Measurements from ENCODE around the gene TOP2B. TPM values are rescaled to one million over a fixed set of nuclear protein-coding genes. Genes with fewer than 3 reads are reported as not detected.

Gene TOP2B, protein sequence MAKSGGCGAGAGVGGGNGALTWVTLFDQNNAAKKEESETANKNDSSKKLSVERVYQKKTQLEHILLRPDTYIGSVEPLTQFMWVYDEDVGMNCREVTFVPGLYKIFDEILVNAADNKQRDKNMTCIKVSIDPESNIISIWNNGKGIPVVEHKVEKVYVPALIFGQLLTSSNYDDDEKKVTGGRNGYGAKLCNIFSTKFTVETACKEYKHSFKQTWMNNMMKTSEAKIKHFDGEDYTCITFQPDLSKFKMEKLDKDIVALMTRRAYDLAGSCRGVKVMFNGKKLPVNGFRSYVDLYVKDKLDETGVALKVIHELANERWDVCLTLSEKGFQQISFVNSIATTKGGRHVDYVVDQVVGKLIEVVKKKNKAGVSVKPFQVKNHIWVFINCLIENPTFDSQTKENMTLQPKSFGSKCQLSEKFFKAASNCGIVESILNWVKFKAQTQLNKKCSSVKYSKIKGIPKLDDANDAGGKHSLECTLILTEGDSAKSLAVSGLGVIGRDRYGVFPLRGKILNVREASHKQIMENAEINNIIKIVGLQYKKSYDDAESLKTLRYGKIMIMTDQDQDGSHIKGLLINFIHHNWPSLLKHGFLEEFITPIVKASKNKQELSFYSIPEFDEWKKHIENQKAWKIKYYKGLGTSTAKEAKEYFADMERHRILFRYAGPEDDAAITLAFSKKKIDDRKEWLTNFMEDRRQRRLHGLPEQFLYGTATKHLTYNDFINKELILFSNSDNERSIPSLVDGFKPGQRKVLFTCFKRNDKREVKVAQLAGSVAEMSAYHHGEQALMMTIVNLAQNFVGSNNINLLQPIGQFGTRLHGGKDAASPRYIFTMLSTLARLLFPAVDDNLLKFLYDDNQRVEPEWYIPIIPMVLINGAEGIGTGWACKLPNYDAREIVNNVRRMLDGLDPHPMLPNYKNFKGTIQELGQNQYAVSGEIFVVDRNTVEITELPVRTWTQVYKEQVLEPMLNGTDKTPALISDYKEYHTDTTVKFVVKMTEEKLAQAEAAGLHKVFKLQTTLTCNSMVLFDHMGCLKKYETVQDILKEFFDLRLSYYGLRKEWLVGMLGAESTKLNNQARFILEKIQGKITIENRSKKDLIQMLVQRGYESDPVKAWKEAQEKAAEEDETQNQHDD (N-terminal part only)
- polyA plus RNA-seq: 46.0 TPM

DNA sequence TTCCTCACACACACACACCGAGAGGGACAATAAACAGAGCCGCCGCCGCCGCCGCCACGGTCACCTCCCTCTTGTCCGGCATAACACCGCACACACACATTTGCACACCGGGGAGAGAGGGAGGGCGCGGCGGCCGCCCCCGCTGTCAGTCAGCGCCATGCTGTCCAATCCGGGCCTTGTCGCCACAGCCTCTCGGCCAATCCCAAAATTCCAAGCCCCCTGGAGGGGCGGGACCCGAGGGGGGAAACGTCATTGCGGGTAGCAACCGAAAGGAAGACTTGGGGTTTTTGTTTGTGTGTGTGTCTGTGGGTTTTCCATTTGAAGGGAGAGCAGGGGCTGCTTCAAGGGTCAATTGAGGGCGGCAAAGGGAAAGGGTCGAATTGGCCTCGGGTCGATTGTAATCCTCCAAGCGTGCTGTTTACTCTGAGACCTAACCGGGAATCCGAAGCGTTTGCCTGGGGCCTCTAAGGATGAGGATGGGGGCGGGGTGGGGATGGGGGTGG is at the start of gene TOP2B:
TOP2B (minus strand) TSS at position 96 of the 503 bp plus-strand sequence. CDS start 610 bp downstream, outside the sequence.
- Mint-ChIP-seq H3K27me3 (no peaks in the 10 kb centered on the region), H3K36me3 (no peaks in the 10 kb centered on the region), H3K27ac (peak within 1 kb of the TSS; percentile 98 to 99 (median 99)), H3K9me3 (no peaks in the 10 kb centered on the region), H3K4me3 (peak within 1 kb of the TSS; percentile 96 to 100 (median 100)), H3K4me1 (peaks cover 33 to 45% (median 37%) of the 10 kb centered on the region in 3 donors)

DNA sequence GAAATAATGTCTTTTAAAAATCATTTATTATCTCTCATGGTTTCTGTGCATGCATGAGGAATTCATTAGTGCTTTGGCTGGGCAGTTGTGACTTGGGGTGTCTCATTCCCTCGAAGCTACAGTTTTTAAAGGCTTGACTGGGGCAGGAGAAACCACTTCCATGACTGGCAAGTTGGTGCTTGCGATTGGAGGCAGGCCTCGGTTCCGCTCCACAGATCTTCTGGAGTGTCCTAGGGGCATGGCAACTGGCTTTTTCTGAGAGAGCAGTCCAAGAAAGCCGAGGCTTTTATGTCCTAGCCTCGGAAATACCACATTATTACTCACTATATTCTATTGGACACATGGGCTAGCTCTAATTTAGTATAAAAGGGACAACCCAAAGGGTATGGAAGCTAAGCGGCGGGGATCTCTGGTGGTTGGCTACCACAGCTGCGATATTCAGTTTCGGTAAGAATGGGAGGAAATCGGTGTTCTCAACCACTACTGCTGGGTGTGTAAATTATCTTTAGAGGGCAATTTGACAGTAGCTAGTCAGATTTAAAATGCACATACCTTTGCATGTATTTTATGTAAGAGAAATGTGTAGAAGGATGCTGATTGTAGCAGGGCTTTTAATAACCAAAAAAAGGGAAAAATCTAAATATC is 48.8 kb upstream of the TOP2B start:
- Mint-ChIP-seq H3K4me3 (no peak overlapping the region), H3K27ac (peak overlapping the region in 1 of 3 donors; percentile 20), H3K27me3 (no peaks in the 10 kb centered on the region), H3K9me3 (no peaks in the 10 kb centered on the region), H3K36me3 (peaks cover 5% of the 10 kb centered on the region), H3K4me1 (peaks cover 0 to 3% (median 0%) of the 10 kb centered on the region in 3 donors)

DNA sequence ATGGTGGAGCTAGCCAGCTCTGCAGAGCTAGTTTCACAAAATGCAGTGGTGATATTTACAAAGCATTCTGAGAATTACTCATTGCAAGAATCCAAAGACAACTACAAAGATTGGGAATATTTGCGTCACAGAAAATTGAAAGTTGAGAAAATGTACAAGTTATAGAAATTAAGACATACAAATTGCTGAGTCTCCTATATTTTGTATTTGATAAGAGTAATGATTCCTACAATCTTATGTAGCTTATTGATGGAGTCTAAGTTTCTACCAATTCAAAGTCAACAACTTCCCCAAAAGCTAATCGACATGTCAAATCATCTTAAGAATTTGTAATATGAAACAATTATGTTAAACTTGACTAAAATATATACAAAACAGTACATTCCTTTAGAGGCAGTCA is 46.4 kb upstream of the TOP2B start:
- H3K27ac Mint-ChIP-seq: no peak overlapping the region
- H3K4me3 Mint-ChIP-seq: no peak overlapping the region
- H3K9me3 Mint-ChIP-seq: no peaks in the 10 kb centered on the region
- peaks cover 7% of the 10 kb centered on the region for H3K27me3 Mint-ChIP-seq
- peaks cover 0 to 3% (median 0%) of the 10 kb centered on the region in 3 donors for H3K4me1 Mint-ChIP-seq
- H3K36me3 Mint-ChIP-seq: no peaks in the 10 kb centered on the region

DNA sequence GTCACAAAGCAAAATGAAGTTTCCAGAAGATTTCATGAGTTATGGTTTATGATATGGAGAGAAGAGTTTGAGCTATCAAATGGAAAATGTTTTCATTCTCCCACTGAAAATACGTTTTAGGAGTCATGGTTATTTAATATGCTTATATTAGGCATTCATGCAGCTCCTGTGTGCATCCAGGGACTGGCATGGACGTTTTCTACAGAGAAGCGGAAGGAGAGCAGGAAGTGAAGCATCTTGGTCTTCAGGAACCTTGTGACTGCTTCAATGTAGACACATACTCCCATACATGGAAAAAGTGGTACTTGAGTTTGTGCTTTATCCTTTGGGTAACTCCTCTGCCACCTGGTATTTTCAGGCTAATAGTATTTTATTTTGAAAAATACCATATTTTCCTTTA is 43.3 kb upstream of the TOP2B start:
- Mint-ChIP-seq H3K4me3 (no peak overlapping the region), H3K27ac (no peak overlapping the region), H3K36me3 (peaks cover 3% of the 10 kb centered on the region), H3K4me1 (no peaks in the 10 kb centered on the region), H3K9me3 (no peaks in the 10 kb centered on the region), H3K27me3 (peaks cover 12% of the 10 kb centered on the region)

DNA sequence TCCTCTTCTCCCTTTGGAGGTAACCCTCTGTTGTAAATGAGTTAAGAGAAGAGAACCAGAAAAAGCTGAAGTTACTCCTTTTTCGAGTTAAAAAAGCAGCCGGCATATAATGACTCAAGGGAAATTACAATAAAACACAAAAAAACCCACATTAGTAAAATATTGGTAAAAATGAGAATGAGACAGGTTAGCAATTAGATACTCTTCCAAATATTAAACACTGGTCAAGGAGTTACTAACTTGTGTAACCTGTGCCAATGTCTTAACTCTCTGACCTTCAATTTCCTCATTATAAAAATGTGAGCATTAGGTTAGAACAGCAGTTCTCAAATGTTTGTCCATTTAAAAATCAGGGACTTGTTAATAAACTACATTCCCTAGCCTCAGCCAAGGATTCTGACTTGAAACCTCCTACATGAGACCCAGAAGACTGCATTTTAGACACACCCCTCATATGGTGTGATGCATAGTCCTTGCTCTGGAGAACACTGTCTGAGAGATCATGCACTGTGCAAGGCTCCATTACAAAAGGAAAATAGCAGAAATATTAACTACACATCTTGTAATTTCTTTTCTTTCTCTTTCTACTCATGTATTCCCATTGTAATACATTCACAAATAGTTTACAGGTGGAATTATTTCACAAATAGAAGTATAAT is 42.7 kb upstream of the TOP2B start:
- Mint-ChIP-seq H3K4me3 (no peak overlapping the region), H3K36me3 (peaks cover 3% of the 10 kb centered on the region), H3K9me3 (no peaks in the 10 kb centered on the region), H3K4me1 (no peaks in the 10 kb centered on the region), H3K27ac (no peak overlapping the region), H3K27me3 (peaks cover 15% of the 10 kb centered on the region)

DNA sequence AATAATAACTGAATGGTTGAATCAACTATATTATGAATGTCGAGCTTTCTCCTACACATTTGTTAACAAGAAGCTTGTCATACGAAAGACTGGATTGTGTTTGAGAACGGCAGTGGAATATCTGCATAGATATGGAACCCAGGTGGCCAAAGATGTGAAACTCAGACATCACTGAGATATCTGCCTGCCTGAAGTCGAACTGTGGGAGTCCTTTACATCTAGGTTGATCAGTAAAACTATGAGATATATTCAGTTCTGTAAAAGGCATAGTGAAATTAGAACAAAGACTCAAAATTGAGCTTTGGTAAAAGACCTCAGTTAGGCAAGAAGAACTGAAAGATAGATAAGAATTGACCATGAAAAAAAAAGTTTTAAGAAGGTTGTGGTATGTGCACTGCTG is 41.5 kb upstream of the TOP2B start:
- H3K36me3 Mint-ChIP-seq: peaks cover 3% of the 10 kb centered on the region
- H3K4me1 Mint-ChIP-seq: no peaks in the 10 kb centered on the region
- no peak overlapping the region for H3K27ac Mint-ChIP-seq
- no peaks in the 10 kb centered on the region for H3K9me3 Mint-ChIP-seq
- peaks cover 15% of the 10 kb centered on the region for H3K27me3 Mint-ChIP-seq
- H3K4me3 Mint-ChIP-seq: no peak overlapping the region

DNA sequence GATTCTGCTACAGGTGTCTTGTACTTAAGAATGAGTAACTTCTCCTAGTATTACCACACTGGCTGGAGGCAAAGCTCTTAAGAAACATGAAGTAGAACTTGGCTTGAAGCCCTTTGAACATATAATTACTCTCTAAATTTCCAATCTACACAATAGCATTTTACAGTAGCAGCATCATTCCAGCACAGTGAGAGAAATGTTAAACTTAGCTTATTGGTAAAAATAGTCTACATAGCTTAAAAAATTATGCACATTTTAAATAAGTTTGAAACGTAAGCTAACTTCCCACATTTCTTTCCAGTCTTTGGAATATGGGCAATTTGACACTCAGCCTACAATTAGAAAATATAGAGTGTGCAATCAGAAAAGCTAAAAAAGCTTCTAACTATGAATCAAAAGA is 32.8 kb upstream of the TOP2B start:
- H3K27ac Mint-ChIP-seq: no peak overlapping the region
- no peaks in the 10 kb centered on the region for H3K36me3 Mint-ChIP-seq
- no peak overlapping the region for H3K4me3 Mint-ChIP-seq
- no peaks in the 10 kb centered on the region for H3K4me1 Mint-ChIP-seq
- no peaks in the 10 kb centered on the region for H3K27me3 Mint-ChIP-seq
- no peaks in the 10 kb centered on the region for H3K9me3 Mint-ChIP-seq

DNA sequence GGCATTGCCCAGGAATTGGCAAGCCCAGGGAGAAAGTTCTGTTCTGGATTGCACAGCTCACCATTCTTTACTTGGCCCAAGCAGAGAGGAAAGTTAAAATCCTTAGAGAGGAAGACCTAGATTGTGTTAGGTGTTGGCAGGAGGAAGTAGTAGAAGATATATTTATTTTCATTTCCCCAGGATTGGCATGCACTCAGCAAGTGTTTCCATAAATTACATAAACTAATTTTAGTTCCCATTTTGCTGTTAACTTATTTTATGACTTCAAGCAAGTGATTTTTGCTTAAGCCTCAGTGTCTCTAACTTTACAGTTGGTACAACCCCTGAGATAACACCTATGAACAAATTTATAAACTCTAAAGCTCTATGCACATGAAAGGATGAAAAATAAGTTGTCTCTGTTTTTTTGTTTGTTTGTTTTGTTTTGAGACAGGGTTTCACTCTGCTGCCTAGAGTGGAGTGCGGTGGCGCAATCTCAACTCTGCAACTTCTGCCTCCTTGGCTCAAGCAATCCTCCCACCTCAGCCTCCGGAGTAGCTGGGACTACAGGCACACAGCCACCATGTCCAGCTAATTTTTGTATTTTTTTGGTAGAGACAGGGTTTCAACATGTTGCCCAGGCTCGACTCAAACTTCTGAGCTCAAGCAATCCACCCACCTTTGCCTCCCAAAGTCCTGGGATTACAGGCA is 31.2 kb upstream of the TOP2B start:
- H3K36me3 Mint-ChIP-seq: no peaks in the 10 kb centered on the region
- H3K9me3 Mint-ChIP-seq: no peaks in the 10 kb centered on the region
- H3K27me3 Mint-ChIP-seq: no peaks in the 10 kb centered on the region

DNA sequence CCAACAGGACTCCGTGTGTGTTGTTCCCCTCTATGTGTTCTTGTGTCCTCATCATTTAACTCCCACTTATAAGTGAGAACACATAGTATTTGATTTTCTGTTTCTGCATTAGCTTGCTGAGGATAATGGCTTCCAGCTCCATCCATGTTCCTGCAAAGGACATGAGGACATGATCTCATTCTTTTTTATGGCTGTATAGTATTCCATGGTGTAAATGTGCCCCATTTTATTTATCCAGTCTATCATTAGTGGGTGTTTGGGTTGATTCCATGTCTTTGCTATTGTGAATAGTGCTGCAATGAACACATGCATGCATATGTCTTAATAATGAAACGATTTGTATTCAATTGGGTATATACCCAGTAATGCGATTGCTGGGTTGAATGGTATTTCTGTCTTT is 28.5 kb upstream of the TOP2B start:
- Mint-ChIP-seq H3K27me3 (peaks cover 5% of the 10 kb centered on the region), H3K27ac (no peak overlapping the region), H3K4me3 (no peak overlapping the region), H3K9me3 (no peaks in the 10 kb centered on the region), H3K36me3 (no peaks in the 10 kb centered on the region), H3K4me1 (no peaks in the 10 kb centered on the region)

More for the DNA sequence above, 31.2 kb upstream of the TOP2B start:
- Mint-ChIP-seq H3K4me1 (no peaks in the 10 kb centered on the region), H3K4me3 (no peak overlapping the region), H3K27ac (peak overlapping the region in 1 of 3 donors; percentile 65)

DNA sequence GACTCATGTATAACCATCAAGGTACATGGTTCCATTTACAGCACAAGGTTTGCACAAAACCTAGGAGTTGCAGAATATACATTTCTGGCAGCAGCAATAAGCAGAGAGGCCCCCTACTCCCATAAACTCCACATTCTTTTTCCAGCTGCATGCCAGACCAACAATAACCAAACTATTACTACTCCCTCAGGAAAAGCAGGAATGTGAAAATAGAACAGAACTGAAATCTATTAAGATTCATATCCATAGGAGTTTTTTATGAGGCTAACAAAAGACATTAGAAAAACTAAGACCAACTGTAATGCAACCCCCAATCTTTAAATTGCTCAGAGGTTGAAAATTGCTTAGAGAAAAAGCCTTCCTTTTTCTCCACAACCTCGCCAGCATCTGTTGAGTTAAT is 27.6 kb upstream of the TOP2B start:
- peaks cover 7% of the 10 kb centered on the region for H3K27me3 Mint-ChIP-seq
- H3K9me3 Mint-ChIP-seq: no peaks in the 10 kb centered on the region
- H3K4me1 Mint-ChIP-seq: peaks cover 0 to 2% (median 0%) of the 10 kb centered on the region in 3 donors
- no peak overlapping the region for H3K27ac Mint-ChIP-seq
- peaks cover 2% of the 10 kb centered on the region for H3K36me3 Mint-ChIP-seq
- H3K4me3 Mint-ChIP-seq: no peak overlapping the region

DNA sequence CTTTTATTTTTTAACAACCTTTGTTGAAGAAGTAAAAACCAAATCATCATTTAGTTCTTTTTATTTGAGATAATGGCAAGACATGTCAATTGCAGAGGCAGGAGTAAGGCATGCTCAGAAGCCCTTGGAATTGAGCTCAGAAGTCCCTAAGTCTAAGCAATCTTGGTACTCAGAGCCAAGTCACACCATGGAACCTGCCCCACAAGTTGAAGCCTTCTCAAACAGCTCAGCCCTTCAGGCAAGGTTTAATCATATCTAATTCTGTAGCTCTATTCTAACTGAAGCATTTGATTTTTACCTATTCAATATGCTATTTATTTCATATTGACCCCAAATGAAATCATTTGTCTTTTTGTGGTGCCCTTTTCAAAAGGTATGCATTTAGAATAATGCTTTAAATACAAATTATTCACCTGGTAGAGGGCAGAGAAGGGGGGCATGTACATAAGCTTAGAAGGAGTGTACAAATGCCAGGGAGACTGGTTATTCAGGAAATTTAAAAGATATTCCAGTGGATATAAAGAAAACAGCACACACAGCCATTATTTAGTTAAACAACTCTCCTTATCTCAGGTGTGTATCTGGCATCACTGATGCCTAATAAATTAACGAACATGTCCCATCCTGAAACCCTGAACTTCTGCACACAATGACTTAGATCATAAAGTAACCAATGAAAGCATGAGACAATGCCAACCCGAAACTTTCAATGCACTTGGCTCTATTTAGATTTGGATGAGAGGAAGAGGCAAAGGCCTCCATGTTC is 26.2 kb upstream of the TOP2B start:
- Mint-ChIP-seq H3K4me3 (no peak overlapping the region), H3K36me3 (peaks cover 2% of the 10 kb centered on the region), H3K27ac (no peak overlapping the region), H3K27me3 (peaks cover 7% of the 10 kb centered on the region), H3K4me1 (peaks cover 0 to 2% (median 0%) of the 10 kb centered on the region in 3 donors), H3K9me3 (no peaks in the 10 kb centered on the region)

DNA sequence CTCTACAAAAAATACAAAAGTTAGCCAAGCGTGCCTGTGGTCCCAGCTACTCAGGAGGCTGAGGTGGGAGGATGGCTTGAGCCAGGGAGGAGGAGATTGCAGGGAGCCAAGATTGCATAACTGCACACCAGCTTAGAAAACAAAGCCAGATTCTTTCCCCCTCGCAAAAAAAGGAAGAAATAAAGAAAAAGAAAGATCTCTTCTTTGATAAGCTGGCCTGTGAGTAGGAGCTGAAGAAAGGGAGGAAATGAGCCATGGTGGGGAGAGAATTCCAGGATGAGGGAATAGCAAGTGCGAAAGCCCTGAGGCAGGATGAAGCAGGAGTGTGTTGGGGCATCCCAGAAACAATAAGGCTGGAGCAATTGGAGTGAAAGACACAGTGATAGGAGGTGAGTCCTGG is 24.5 kb upstream of the TOP2B start:
- H3K9me3 Mint-ChIP-seq: no peaks in the 10 kb centered on the region

DNA sequence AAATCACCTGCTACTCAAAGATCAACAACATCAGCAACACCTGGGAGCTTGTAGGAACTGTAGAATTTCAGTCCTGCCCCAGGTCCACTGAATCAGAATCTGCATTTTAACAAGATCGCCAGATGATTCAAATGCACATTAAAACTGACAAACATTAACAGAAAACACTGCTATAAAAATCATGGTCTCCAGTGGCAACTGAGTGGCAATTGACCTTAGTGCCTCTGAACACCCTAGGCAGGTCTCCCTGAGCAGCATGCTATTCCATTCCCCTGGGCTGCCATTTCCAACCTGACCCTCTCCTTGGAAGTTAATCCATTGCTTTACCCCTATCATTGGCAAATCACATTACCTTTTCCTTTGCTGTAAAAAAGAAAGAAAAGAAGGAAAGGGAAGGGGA is 23.0 kb upstream of the TOP2B start:
- no peak overlapping the region for H3K4me3 Mint-ChIP-seq
- H3K36me3 Mint-ChIP-seq: peaks cover 2% of the 10 kb centered on the region
- H3K27me3 Mint-ChIP-seq: peaks cover 7% of the 10 kb centered on the region
- H3K4me1 Mint-ChIP-seq: peaks cover 0 to 2% (median 0%) of the 10 kb centered on the region in 3 donors
- no peak overlapping the region for H3K27ac Mint-ChIP-seq
- H3K9me3 Mint-ChIP-seq: no peaks in the 10 kb centered on the region

More for the DNA sequence above, 24.5 kb upstream of the TOP2B start:
- Mint-ChIP-seq H3K4me1 (peaks cover 0 to 2% (median 0%) of the 10 kb centered on the region in 3 donors), H3K27me3 (peaks cover 7% of the 10 kb centered on the region), H3K36me3 (peaks cover 2% of the 10 kb centered on the region), H3K27ac (no peak overlapping the region), H3K4me3 (no peak overlapping the region)
